GM18517 (cell line): Measurements from ENCODE around the gene MROH8.
A peak's percentile ranks its signal among the peaks of the same experiment; 100 is the strongest.

Experiments used
- ATAC-seq: cut with Tn5 transposase; IDR thresholded peaks from one replicate; pipeline ENCODE4 v1.9.1; 2021; ENCODE audit warnings: mild to moderate bottlenecking, moderate library complexity; ENCODE audit not compliant: unreplicated experiment

The MROH8 gene

GRCh38 chr20:37178839-37179682 lies at the start of gene MROH8, which contains the start of gene RPN2:
Gene MROH8 (minus strand): TSS chr20:37179548.
Gene RPN2 (plus strand): TSS chr20:37179330. CDS start chr20:37179357, 27 bp downstream.
- peak; percentile 77 for ATAC-seq

- ATAC-seq: no peak
Observed at GRCh38 chr20:37228656-37229055, 49.3 kb upstream of the MROH8 start.

- ATAC-seq: no peak
Observed at GRCh38 chr20:37228082-37228481, 48.7 kb upstream of the MROH8 start.

- no peak for ATAC-seq
Observed at GRCh38 chr20:37226889-37227288, 47.5 kb upstream of the MROH8 start.

GRCh38 chr20:37225146-37225545 lies 45.8 kb upstream of the MROH8 start:
- no peak for ATAC-seq

- ATAC-seq: no peak
Observed at GRCh38 chr20:37223053-37223452, 43.7 kb upstream of the MROH8 start.

GRCh38 chr20:37222086-37222485 lies 42.7 kb upstream of the MROH8 start:
- no peak for ATAC-seq

GRCh38 chr20:37220731-37221130 lies 41.4 kb upstream of the MROH8 start:
- no peak for ATAC-seq

GRCh38 chr20:37219751-37220668 lies 40.7 kb upstream of the MROH8 start:
- ATAC-seq: no peak

- ATAC-seq: no peak
Observed at GRCh38 chr20:37218976-37219375, 39.6 kb upstream of the MROH8 start.

GRCh38 chr20:37218441-37218840 lies 39.1 kb upstream of the MROH8 start:
- ATAC-seq: no peak

- ATAC-seq: no peak
Observed at GRCh38 chr20:37209661-37210314, 30.4 kb upstream of the MROH8 start.

- ATAC-seq: no peak
Observed at GRCh38 chr20:37209193-37209592, 29.8 kb upstream of the MROH8 start.

GRCh38 chr20:37207171-37207570 lies 27.8 kb upstream of the MROH8 start:
- ATAC-seq: no peak

GRCh38 chr20:37205794-37206193 lies 26.4 kb upstream of the MROH8 start:
- no peak for ATAC-seq

GRCh38 chr20:37205130-37205529 lies 25.8 kb upstream of the MROH8 start:
- ATAC-seq: no peak

GRCh38 chr20:37204056-37204455 lies 24.7 kb upstream of the MROH8 start:
- ATAC-seq: no peak

- no peak for ATAC-seq
Observed at GRCh38 chr20:37202267-37202943, 23.1 kb upstream of the MROH8 start.

- no peak for ATAC-seq
Observed at GRCh38 chr20:37201827-37202162, 22.4 kb upstream of the MROH8 start.

GRCh38 chr20:37200926-37201826 lies 21.8 kb upstream of the MROH8 start:
- ATAC-seq: no peak
